Stimulated activated CD4-positive, alpha-beta T cell treated with anti-CD3 and anti-CD28 coated beads, TNF-alpha, amount 100 ng/mL, for 24 hours (primary cell): ENCODE results near the gene MPP3.
"Not testable (repeated sequence)": the region's sequence is repeated elsewhere in the genome, so short reads cannot be mapped to it uniquely, and the experiment has no call there.

Source experiments
- DNase-seq, 3 experiments: peaks; one replicate each; pipeline ENCODE4 v3.0.0-alpha.2; 2020; ENCODE audit warnings: low read depth in 3 of 3

Gene MPP3

DNA sequence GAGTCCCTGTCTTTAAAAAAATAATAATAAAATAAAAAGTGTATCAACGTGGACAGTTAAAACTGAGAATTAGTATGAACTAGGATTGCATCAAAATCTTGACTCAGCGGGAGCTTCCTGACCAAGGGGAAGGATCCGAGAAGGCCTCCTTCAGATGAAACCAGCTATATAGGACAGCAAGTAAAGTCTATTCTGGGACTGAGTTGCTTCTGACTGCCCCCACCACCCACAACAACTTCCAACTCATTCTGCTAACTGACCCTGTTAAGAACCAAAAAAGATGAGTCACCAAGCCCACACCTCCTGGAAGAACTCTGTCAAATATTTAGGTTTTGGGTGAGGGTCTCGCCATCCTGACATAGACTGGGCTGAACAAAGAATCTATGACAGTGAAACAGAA lies 24.9 kb downstream of the MPP3 start:
- no peak for DNase-seq

DNA sequence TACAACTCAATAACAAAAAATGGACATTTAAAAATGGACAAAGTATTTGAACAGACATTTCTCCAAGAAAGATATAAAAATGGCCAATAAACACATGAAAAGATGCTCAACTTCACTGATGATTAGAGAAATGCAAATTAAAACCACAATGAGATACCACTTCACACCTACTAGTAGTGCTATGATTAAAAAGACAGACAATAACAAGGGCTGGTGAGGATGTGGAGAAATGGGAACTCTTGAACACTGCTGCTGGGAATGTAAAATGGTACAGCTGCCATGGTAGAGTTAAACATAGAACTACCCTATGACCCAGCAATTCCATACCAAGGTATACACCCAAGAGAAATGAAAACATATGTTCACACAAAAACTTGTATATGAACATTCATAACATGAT lies 27.8 kb downstream of the MPP3 start:
- no peak for DNase-seq

DNA sequence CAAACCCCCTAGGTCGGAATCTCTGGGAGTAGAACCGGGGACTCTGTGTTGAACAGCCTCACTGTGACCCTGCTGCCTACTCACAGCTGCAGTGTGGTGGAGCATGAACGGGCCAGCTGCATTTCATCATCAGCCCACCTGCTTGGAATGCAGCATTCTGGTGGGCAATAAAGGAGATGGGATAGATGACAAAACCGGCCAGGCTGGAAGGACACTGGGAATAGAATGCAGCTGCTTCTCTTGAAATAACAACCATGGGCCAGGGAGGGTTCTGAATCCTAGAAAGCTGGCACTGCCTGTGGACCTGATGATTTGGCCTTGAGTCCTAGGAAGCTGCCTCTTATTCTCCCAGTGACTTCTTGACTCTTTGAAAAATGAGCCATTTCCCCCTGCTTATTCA lies 29.2 kb downstream of the MPP3 start:
- no peak for DNase-seq

DNA sequence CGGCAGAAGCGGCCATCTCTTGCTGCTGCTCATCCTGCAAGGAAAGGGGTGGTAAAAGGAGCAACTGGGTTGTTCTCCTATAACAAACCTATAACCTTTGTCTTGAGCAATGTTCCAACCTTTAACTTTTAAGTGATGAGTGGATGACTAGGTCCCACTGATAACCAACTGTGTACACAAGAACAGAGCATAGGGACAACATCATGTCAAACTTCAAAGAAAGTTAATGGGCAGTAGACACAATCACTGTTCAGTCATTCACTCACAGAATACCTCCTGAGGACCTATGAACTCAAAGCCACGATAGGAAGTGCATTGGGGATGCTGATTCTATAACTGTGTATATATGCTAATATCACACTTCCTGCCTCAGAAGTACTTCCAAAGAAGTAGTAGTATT lies 31.1 kb downstream of the MPP3 start:
- no peak for DNase-seq

DNA sequence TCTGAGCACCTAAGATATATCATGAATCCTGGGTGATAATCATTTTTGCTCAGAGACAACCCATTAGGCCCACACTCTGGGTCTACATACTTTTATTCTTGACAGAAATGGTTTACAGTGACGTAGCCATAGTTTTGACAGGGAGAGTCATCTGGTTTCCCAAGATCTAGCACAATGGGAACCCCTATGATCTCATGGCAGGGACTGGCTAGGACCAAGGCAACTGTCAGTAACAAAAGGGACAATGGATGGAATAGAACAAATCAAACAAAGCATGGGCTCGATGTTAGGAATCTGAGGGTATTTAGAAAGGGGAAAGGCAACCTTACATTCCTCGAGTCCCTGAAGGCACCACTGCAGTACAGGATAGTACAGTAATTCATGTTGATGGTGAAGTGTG lies 32.2 kb downstream of the MPP3 start:
- DNase-seq, result no peak

DNA sequence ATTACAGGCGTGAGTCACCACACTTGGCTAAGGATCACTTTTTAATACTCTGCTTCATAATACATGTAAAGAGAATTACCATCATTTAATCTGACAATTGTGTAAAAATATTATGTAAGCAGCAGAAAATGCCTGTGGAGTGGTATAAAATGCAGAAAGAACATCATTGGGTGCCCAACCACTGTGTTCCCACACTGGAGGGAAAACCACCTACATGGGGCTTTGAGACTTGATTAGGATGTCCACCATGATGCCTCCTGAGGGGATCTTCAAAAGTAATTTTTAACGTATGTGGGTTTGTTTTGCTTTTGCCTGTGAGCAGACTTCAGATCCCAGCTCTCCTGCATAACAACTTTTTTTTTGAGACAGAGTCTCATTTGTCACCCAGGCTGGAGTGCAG lies 33.9 kb downstream of the MPP3 start:
- no peak for DNase-seq

DNA sequence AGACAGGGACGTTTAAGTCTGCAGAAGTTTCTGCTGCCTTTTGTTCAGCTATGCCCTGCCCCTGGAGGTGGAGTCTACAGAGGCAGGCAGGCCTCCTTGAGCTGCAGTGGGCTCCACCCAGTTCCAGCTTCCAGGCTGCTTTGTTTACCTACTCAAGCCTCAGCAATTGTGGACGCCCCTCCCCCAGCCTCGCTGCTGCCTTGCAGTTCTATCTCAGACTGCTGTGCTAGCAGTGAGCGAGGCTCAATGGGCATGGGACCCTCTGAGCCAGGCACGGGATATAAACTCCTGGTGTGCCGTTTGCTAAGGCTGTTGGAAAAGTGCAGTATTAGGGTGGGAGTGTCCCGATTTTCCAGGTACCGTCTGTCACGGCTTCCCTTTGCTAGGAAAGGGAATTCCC lies 34.9 kb downstream of the MPP3 start:
- not testable (repeated sequence) for DNase-seq

DNA sequence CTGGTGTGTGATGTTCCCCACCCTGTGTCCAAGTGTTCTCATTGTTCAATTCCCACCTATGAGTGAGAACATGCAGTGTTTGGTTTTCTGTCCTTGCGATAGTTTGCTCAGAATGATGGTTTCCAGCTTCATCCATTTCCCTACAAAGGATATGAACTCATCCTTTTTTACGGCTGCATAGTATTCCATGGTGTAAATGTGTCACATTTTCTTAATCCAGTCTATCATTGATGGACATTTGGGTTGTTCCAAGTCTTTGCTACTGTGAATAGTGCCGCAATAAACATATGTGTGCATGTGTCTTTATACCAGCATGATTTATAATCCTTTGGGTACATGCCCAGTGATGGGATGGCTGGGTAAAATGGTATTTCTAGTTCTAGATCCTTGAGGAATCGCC lies 40.3 kb downstream of the MPP3 start:
- not testable (repeated sequence) for DNase-seq

DNA sequence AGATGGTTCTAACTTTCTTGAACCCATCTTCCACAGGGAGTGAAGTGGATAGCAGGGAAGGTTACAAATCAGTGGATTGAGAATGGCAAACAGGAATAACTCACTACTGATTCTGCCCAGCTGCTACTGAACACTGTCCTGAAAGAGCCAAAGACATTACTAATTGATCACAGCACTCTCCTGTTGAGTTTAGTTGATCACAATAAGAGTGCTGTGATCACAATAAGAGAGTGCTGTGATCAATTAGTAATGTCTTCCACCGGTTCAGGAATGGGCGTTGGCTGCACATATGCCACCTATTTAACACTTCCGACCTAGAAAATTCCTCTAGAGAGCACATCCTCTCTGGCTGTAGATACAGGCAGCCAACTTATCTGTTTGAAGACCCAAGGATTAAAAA lies 41.4 kb downstream of the MPP3 start:
- DNase-seq, result no peak

DNA sequence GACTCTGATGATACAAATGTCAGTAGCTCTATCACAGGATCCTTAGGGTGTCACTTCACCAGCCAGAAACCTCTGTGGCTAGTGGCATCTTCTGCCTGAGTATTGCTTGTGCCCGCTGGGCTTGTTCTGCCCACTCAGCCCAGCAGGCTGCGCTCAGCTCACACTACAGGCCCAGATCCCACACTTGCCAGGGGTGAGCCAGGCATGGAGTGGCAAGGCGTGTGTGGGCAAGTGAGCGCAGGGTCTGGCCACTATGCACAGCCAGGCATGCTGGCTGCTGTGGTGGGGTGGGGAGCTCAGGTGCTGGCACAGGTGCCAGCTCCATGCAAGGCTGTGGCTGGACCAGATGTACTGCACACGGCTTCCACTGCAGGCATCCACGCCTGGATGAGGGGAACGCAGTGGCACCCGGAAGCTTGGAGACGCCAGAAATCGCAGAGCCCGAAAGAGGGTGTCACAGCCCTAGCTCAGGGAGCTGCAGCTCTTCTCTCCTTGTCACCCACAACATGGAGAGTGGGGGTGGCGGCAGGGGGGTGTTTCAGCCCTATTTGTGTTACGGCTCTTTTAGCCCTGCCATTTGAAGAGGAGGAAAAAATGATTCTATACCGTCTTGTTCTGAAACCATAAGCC lies 42.5 kb downstream of the MPP3 start:
- DNase-seq, result no peak

DNA sequence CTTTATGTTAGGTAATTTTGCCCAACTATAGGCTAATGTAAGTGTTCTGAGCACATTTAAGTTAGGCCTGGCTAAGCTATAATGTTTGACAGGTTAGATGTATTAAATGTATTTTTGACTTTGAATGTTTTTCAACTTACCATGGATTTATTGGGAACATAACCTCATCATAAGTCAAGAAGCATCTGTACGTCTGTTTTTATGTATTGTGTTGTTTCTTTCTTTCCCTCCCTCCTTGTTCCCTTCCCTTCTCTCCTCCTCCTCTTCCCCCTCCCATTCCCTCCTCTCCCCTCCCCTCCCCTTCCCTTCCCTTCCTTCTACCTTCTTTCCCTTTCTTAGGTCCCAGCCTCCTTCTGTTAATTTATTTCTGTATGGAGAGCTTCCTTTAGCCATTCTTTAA lies 43.5 kb downstream of the MPP3 start:
- no peak for DNase-seq

DNA sequence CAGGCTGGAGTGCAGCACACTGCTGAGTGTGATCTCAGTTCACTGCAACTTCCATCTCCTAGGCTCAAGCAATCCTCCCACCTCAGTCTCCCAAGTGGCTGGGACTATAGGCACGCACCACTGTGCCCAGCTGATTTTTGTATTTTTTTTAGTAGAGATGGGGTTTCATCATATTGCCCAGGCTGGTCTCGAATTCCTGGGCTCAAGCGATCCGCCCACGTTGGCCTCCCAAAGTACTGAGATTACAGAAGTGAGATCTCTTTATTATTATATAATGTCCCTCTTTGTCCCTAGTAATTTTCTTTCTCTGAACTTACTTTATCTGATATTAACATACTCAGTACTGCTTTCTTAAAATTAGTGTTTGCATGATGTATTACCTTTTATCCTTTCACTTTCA lies 44.4 kb downstream of the MPP3 start:
- no peak for DNase-seq

DNA sequence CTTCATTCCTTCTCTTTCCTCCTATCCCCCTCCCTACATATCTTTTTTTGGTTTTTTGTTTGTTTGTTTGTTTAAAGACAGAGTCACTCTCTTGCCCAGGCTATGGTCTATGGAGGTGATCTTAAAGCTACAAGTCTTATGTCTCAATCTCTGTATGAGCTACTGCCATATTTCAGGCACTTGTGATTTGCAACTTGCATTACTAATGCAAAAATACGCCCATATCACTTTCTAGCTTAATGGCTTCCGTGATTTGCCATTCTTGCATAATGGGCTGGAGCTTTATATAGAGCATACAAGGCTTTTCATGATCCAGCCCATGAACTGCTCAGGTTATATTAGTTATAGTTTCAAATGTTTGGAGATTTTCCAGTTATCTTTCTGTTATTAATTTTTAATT lies 45.2 kb downstream of the MPP3 start:
- DNase-seq, result no peak

DNA sequence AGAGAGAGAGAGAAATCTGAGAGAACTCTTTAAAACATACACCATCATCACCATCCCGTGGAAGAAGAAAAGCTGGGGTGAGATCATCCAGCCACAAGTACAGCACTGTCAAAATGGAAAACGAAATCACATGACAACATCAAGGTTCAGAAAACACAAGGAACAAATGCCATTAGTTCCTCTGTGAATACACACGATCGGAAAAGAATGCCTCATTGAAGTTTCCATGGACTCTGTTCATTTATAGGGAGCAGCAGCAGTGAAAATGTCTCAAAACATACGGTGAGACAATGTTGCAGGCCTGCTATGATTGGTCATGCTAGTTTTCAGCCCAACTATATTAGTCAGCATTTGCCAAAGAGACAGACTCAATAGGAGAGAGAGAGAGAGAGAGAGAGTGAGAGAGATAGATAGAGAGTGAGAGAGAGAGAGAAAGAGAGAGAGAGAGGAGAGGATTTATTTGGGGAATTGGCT lies 48.3 kb downstream of the MPP3 start:
- DNase-seq, result no peak

DNA sequence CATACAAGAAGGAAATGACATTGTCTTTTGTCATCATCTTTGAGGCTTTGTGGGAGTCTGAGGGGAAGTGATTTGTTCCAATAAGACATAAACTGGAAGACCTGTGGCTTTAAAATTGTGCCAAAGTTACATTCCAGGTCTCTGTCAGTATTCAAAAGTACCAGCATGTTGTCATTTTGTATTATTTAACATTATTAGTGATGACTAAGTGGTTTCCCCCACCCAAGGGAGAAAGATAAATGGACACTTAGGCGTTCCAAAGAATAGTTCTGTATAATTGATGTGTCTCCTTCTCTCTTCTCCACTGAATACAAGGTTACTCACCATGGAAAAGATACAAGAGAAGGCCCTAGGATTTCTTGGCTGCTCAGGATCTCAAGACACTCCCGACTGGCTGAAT lies 48.9 kb downstream of the MPP3 start:
- no peak for DNase-seq

DNA sequence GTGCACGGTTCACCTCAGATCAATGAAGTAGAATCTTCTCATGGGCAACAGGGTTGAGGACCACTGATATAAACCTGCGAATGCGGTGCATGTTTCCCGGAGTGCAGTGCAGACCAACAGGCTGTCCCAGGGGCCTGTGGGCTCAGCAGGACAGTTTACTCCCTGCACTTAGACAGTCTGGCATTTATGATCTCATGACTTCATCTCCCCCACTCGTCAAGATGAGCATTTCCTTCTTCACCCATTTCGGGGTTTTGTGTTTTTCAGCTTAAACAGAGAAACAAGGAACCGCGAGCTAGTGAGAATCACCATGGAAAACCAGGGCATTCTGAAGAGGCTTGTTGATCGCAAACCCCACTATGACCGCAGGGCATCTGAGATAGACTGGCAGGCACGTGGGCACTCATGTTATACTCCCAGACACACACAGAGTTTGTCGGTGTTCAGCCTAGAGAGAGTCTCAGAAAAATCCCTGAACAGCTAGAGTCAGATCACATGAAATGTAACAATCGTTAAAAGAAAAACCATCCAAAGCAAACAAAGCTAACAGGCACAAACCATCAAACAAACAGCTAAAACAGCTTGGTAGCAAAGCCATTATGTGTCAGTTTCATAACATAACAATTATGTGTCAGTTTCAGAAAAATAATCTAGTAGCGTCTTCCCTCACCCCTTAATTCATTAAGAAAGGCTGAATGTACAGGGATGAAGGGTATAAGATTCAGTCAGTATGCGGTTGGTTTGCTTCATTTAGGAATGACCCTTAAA lies 49.8 kb downstream of the MPP3 start:
- no peak for DNase-seq

DNA sequence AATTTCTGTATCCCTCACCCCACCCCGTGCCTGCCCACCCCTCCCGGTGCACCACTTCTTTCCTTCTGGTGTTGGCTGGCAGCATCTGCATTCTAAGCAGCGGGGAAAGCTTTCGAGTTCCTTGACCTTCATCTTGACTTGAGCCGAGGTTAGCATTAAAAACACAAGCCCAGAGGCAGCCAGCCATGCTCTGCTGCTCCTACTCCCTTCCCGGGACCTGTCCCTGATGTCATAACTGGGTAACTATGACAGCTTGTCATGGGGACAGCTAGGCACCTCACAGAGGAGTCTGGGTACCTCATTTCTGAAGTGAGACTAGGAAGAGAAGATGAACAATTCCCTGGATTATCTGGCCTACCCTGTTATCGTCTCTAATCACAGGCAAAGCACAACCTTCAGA lies 52.8 kb downstream of the MPP3 start, which contains the start of gene CFAP97D1:
Gene CFAP97D1 (plus strand): TSS at position 301 of the 400 bp plus-strand sequence. CDS start 28 bp downstream, at position 329.
- no peak for DNase-seq

DNA sequence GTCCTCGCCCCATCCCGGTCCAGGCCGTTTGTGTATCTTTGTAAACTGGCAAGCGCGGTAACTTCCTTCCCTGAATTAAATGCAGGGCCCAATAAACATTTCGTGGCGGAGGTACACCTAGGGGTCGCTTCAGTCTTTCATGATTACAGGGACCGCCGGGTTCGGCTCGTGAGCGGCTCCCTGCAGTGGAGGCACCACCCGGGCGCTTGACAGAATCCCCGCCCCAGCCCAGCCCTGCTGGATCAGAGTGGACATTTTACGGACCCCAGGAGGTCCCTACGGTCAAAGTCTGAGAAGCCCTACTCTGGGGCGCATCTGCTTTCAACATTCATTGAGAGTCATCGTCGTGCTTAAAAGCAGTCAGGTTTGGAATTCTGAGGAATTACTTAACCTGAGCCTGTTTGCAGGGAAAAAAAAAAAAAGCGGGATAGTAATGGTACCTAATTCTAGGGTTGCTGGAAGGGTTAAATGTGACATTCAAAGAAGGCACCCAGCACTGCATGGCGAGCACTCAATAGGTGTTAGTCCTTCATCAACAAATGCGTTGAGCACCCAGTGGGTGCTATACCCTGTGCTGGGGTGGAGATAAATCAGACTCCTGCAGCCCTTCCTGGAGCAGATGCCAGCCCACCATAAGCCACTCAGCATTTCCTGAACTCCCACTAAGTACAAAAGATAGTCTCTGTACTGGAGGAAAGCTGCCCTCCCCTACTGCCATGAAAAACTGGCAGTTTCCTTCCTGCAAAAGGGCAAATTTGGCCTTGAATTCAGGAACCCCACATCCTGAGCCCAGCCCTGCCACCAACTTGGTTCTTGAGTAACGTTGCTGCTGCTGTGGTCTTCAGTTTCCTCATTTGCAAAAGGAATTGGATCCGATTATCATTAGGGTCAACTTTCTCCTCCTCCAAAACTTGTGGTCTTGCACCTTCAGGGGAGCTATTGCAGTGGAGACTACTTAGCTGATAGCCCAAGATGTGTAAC lies 53.5 kb downstream of the MPP3 start:
- no peak for DNase-seq

DNA sequence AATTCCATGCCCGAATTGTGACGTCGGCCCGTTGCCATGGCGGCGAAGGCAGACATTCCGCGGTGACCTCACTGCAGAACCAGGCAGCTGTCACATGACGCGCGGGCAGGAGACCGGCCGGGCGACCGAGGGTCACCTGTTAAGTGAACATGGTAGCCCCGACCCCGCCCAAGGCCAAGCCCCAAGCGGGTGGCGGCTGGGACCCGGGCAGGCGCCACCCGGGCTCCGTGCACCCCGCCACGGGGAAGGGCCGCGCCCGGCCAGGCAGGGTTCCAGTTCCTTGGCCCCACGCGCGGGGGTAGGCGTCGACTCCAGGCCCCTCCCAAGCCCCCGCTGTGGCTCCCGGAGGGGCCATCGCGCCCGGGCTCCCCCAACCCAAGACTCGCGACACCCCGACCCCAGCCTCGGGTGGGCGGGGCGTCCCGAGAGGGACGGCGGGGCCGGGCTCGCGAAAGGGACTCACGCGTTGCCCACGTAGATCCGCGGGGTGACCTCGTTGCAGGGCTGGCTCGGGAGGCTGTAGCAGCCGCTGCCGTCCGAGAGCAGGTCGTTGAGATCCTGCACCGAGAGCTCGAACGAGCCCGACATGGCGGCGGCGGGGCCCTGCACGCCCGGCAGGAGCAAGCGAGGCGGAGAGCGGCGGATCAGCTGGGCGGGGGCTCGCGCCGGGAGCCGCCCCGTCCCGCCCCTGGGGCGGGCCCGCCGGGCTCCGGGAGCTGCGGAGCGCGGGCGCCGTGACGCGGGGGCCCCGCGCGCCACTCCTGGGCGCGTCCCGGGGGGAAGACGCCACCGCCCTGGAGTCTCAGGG lies 54.4 kb downstream of the MPP3 start, which contains the start of gene DUSP3:
Gene DUSP3 (minus strand): TSS at position 641 of the 808 bp plus-strand sequence. CDS start 53 bp downstream, at position 588.
- peak; percentile 38 to 70 (median 51) for DNase-seq

DNA sequence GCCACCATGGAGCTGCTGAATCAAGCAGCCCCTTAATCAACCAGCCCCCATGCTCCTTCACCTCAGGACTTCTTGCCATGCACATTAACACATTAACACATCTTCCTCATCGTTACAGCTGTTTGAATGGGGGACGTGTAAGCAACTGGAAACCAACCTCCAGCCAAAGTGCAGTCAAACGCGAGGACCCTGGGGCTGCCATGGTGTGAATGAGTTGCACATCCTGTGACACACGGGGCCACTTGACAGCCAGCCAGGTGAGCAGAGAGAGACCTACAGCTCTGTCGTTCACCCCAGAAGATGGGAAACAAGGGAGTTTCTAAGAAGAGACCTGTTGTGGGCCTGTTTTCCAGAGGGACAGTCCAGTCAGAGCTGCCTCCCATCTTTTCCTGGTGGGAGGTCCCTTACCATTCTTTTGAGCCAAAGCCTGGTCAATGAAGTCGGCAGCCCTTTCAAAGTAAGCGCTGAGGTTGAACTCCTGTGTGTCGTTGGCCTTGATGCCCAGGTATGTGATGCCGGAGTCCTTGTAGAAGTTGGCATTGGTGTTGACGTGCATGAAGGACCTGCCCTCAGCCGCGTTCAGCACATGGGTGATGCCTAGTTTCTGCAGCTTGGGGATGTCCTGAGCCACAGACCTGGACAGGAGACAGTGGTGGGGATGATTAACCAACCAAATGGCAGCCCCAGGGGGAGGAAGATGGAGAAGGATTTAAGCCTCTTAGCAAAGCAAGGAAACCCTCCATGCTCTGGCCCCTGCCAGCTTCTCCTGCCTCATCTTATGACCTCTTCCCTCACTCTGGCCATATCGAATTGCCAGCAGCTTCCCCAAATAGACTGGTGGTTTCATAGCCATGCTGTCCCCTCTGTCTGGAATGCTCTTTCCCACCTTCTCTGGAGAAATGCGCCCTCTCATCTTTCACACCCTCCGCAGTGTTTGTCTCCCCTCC lies 58.4 kb downstream of the MPP3 start:
- DNase-seq, result no peak
